GM18951 (cell line): ENCODE measurements around the gene SERPINA4.

Experiments used
- POLR2A ChIP-seq: IDR thresholded peaks from 4 replicates; pipeline ENCODE4 v1.6.1; 2011; ENCODE audit warnings: mild to moderate bottlenecking; ENCODE audit not compliant: insufficient read length, insufficient read depth; ENCODE audit errors: extremely low read depth
- in situ Hi-C: fragments of 300-500 bp; cut with MboI; formaldehyde crosslinking; loops from one replicate; pipeline ENCODE4 v1.12.0; 2022; ENCODE audit warnings: low sequenced_read_pairs, mixed read lengths, inconsistent platforms; ENCODE audit not compliant: unreplicated experiment

Gene SERPINA4

GRCh38 chr14:94582199-94582750, 21.0 kb downstream of the SERPINA4 start:
- in situ Hi-C loops: no loop called here
- no peak for TF ChIP-seq POLR2A

GRCh38 chr14:94582851-94583250, 21.6 kb downstream of the SERPINA4 start:
- no peak for TF ChIP-seq POLR2A
- in situ Hi-C loops: no loop called here

GRCh38 chr14:94583557-94583956, 22.3 kb downstream of the SERPINA4 start:
- TF ChIP-seq POLR2A: no peak
- in situ Hi-C loops: no loop called here

DNA sequence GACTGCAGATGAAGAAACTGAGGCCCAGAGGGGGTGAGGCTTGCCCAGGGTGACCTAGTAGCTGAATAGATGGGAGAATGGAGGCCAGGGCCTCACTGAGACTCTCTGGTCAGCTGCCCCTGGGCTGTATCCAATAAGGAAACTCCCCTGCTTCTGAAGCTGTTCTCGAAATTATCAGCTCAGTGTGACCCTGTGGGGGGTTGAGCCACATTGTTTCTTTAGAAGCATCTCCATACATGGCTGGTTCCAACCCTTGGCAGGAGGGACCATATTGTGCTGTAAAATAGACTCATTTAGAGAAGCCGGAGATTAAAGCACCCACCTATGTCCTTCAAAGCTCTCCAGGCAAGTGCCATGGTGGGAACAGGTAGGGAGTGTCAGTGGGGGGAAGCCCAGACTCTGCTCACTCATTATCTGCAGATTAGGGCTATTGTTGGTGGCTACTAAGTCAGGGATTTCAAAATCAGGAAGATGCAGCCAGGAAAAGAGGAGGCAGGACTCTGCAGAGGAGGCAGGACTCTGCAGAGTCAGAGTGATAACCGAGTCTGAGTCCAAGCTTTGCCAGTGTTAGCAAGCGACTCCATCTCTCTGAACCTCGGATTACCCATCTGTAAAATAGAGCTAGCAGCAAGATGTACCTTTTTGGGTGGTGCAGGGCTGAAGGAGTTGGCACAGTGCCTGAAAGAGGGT, 23.5 kb downstream of the SERPINA4 start:
- in situ Hi-C loops: no loop called here

GRCh38 chr14:94586635-94587034, 25.4 kb downstream of the SERPINA4 start:
- no peak for TF ChIP-seq POLR2A
- in situ Hi-C loops: no loop called here

More for the DNA sequence above, 23.5 kb downstream of the SERPINA4 start:
- TF ChIP-seq POLR2A: no peak

GRCh38 chr14:94588311-94588710, 27.1 kb downstream of the SERPINA4 start:
- in situ Hi-C loops: no loop called here
- TF ChIP-seq POLR2A: no peak

DNA sequence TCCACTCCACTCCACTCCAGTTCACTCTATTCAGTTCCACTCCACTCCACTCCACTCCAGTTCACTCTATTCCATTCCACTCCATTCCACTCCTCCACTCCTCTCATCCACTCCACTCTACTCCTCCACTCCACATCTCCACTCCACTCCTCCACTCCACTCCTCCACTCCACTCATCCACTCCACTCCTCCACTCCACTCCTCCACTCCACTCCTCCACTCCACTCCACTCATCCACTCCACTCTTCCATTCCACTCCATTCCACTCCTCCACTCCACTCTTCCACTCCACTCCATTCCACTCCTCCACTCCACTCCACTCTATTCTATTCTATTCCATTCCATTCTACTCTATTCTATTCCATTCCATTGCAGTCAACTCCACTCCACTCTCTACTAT, 29.8 kb downstream of the SERPINA4 start:
- no peak for TF ChIP-seq POLR2A

GRCh38 chr14:94591871-94592270, 30.6 kb downstream of the SERPINA4 start:
- in situ Hi-C loops: no loop called here
- TF ChIP-seq POLR2A: no peak

More for the DNA sequence above, 29.8 kb downstream of the SERPINA4 start:
- in situ Hi-C loops: no loop called here

DNA sequence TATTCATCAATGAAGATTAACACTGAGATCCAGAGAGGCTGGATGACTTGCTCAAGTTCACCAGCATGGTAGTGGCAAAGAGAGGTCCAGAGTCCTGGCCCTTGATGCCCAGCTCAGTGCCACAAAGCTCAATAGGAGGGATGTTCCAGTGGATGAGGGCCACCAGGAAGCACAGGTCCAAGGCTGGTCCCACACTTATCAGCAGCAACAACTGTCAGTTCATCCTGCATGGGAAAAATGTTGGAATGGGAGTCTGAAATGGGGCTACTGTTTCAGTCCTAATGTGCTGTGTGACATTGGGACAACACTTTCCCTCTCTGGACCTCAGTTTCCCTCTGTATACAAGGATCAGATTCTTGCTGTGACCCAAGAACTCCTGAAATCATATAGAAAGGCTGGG, 31.2 kb downstream of the SERPINA4 start:
- in situ Hi-C loops: no loop called here
- TF ChIP-seq POLR2A: no peak

GRCh38 chr14:94593376-94593748, 32.1 kb downstream of the SERPINA4 start:
- TF ChIP-seq POLR2A: no peak
- in situ Hi-C loops: no loop called here

GRCh38 chr14:94593749-94594431, 32.6 kb downstream of the SERPINA4 start:
- in situ Hi-C loops: no loop called here
- TF ChIP-seq POLR2A: no peak

DNA sequence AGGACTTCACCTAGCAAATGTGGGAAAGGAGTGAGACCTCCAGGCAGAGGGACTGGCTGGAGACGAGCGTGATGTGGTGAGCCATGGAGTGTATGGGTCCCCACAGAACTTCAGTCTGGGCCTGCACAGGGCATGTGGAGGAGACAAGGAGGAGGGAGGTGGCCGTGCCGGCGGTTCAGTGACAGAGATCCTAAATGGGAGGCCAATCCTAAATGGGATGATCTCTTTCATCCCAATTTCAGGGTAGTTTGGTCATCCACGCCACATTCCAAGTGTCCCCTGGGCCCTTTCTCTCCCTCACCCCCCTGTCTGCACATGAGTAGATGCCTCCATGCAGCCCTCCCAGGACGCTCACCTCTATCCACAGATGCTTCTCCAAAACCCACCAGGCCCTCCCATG, 33.2 kb downstream of the SERPINA4 start:
- TF ChIP-seq POLR2A: no peak
- in situ Hi-C loops: no loop called here

DNA sequence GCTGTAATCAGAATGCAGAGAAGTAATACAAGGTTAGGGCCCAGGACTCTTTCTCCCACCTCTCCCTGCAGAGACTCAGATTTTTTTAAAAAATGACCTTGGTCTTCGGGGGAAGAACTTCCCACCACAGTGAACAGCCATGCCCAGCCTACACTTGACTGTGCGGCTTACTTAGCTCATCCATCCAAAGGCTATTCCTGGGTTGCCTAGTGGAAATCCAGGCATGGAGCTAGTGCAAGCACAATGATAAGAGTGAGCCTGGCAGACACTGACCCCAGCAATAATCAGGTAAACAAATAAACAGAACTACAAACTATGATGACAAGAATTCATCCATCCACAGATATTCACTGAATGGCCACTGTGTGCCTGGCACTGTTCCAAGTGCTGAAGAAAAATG, 34.7 kb downstream of the SERPINA4 start:
- no peak for TF ChIP-seq POLR2A
- in situ Hi-C loops: no loop called here

GRCh38 chr14:94596361-94596760, 35.1 kb downstream of the SERPINA4 start:
- in situ Hi-C loops: no loop called here
- no peak for TF ChIP-seq POLR2A
